22Rv1 (cell line): Measurements from ENCODE around the gene SUPT16H.

Source experiments
- ZFX ChIP-seq: fragments of 450-650 bp; IDR thresholded peaks from 2 replicates; pipeline ENCODE4 v1.6.1; 2017; ENCODE audit warnings: antibody characterized with exemption, borderline replicate concordance
- TF ChIP-seq, protein P1 (sequence below): fragments of 450-650 bp; IDR thresholded peaks from 2 replicates; pipeline ENCODE4 v1.5.1; 2017; ENCODE audit warnings: mild to moderate bottlenecking

DNA sequence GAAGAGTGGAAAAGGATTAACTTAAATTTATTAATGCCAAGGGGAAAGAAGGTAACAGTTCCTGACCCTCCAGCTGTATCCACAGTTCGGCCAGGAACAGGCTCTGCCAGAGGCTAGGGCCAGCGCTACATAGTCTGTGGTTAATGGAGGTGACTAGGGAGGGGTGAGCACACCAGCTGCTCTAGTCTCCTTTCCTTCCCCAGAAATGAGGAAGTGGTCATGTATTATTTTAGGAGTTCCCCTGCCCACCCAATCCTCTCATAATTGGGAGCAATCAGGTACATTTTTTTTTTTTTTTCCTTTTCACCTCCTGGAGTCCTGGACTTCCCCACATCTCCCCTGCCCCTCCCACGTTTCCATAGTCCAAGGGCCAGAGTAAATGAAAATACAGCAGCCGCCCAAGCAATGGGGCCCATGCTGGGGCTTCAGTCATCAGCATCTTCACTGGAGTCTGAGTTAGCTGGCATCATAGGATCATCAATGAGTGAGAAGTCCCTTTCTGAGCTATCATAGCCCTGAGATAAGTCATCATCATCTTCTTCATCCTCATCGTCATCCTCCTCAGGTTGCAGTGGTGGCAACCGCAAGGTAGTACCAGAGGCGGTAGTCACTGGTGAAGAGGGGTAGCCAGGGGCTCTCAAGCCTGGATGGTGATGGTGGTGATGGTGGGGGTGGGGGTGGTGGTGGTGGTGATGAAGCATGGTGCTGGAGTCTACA lies 1.5 kb upstream of the SUPT16H start:
- TF ChIP-seq, protein P1, sequence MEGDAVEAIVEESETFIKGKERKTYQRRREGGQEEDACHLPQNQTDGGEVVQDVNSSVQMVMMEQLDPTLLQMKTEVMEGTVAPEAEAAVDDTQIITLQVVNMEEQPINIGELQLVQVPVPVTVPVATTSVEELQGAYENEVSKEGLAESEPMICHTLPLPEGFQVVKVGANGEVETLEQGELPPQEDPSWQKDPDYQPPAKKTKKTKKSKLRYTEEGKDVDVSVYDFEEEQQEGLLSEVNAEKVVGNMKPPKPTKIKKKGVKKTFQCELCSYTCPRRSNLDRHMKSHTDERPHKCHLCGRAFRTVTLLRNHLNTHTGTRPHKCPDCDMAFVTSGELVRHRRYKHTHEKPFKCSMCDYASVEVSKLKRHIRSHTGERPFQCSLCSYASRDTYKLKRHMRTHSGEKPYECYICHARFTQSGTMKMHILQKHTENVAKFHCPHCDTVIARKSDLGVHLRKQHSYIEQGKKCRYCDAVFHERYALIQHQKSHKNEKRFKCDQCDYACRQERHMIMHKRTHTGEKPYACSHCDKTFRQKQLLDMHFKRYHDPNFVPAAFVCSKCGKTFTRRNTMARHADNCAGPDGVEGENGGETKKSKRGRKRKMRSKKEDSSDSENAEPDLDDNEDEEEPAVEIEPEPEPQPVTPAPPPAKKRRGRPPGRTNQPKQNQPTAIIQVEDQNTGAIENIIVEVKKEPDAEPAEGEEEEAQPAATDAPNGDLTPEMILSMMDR = no peak
- no peak for TF ChIP-seq ZFX
